ENCODE data around the gene TNC.

GRCh38 chr9:115099901-115100300, 18.1 kb downstream of the TNC start:
- TF ChIP-seq CTCF (IDR thresholded peaks at IDR 0.05) (no peak), POLR2A (IDR thresholded peaks at IDR 0.05) (no peak)
